NK-92 (cell line): ENCODE data around the gene KLK14.

Experiments used
- DNase-seq: peaks from one replicate; lab custom pipeline; 2025; ENCODE audit not compliant: unreplicated experiment; lab: John Stamatoyannopoulos, UW

KLK14 gene, protein sequence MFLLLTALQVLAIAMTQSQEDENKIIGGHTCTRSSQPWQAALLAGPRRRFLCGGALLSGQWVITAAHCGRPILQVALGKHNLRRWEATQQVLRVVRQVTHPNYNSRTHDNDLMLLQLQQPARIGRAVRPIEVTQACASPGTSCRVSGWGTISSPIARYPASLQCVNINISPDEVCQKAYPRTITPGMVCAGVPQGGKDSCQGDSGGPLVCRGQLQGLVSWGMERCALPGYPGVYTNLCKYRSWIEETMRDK

DNA sequence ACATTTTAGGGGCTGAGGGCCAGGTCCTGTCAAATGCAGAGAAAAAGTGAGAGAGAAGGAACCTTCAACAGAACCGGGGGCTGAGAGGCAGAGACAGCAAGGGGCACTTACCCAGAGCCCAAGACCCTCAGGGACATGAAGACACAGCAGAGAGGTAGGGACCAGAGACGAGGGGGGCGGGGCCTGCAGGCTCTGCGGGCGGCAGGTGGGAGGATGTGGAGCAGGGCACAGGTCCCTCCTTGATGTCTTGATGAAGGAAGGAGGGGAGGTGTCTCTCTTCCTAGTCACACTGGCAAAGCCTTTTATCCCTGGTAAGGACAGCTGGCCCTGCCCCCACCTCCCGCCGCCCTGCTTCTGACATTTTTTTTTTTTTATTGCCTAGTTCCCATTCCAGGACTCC, at the start of gene KLK14:
Gene KLK14, minus strand, starts transcription at position 277 of the 400 bp plus-strand sequence. Its CDS starts 273 bp downstream, at position 4.
- DNase-seq, result no peak

DNA sequence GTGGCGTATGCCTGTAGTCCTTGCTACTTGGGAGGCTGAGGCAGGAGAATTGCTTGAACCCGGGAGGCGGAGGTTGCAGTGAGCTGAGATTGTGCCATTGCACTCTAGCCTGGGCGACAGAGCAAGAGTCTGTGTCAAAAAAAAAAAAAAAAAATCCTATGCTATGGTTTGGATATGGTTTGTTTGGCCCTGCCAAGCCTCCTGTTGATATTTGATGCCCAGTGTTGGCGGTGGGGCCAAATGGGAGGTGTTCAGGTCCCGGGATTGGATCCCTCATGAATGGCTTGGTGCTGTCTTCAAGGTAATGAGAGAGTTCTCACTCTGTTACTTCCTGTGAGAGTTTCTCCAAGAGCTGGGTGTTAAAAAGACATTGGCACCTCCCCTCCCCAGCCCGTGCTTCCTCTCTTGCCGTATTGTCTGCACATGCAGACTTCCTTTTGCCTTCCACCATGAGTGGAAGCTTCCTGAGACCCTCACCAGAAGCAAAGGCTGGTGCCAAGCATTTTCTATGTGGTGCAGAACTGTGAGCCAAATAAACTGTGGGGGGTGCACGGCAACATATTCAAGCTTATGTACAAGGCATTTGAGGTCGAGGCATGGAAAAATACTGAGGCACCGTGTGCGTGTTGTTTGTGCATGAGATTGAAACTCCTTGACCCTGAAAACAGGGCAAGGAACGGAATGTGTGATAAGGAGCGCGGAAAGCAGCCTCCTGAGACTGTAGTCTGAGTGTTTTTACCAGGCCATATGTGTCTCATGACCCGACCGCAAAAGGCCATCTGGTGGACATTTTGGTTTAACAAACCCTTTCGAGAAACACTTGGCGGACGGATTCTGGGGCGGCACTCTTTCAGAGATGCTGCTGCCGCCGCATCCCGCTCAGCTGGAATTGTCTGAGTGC, 49.3 kb upstream of the KLK14 start:
- no peak for DNase-seq

DNA sequence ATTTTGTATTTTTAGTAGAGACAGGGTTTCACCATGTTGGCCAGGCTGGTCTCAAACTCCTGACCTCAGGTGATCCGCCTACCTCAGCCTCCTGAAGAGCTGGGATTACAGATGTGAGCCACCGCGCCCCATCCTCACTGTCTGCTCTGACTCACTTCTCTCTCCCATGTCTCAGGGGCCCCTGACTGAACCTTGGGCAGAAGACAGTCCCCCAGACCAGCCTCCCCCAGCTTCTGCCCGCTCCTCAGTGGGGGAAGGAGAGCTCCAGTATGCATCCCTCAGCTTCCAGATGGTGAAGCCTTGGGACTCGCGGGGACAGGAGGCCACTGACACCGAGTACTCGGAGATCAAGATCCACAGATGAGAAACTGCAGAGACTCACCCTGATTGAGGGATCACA, 47.0 kb upstream of the KLK14 start:
- DNase-seq, result no peak

DNA sequence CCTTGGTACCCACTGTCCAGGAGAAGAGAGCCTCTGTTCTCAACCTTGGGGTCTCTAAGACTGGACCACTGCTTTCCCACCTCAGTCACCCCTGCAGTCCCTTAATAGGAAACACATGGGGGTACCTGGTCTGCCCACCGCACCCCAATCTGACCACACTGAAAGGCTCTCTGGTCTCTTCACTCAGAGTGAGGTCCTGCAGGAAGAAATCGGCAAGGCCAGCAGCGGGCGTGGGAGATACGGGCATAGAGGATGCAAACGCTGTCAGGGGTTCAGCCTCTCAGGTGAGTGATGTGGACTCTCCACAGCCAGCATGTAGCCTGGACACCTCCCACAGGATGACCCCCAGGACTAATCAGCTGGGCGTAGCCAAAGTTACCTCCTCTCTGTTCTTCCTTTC, 45.5 kb upstream of the KLK14 start:
- DNase-seq, result no peak

DNA sequence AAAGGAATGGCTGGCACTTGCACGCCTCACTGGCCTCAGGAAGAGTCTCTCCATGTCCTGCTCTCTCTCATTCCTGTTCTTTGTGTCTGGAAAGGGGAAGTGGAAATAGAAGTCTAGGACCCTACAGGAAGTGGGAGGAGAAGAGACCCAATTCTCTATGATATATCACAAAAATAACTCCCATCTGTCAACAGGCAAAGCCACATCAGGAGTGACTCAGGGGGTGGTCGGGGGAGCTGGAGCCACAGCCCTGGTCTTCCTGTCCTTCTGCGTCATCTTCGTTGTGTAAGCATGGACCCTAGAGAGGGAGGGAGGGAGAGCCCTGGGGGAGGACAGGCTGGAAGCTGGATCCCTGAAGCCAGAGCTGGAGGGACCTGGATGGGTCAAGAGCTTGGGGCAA, 45.1 kb upstream of the KLK14 start:
- DNase-seq, result no peak

DNA sequence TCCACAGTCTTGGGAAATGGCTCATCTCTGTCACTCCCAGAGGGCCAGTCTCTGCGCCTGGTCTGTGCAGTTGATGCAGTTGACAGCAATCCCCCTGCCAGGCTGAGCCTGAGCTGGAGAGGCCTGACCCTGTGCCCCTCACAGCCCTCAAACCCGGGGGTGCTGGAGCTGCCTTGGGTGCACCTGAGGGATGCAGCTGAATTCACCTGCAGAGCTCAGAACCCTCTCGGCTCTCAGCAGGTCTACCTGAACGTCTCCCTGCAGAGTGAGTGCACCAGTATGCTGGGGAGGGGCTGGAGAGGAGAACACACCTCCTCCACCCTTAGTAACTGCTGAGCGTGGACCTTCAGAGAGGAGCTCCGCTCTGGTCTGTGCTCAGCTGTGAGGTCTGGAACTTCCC, 44.3 kb upstream of the KLK14 start:
- no peak for DNase-seq

DNA sequence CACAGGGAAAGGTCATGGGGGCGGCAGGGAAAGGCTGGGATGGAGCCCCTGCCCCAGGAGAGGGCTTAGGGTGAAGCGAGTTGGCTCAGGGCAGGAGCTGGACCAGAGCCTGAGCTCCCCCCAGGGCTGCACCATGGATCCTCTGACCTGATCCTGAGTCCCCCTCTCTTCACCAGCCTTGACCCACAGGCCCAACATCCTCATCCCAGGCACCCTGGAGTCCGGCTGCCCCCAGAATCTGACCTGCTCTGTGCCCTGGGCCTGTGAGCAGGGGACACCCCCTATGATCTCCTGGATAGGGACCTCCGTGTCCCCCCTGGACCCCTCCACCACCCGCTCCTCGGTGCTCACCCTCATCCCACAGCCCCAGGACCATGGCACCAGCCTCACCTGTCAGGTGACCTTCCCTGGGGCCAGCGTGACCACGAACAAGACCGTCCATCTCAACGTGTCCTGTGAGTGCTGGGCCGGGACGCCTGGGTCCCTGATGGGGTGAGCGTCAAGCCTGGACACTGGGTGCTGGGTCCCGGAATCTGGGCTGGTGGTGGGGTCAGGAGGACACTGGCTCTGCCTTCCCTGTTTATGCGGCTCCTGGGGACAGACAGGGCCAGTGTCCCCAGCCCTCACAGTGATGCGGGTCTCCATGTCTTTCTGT, 42.9 kb upstream of the KLK14 start:
- no peak for DNase-seq

DNA sequence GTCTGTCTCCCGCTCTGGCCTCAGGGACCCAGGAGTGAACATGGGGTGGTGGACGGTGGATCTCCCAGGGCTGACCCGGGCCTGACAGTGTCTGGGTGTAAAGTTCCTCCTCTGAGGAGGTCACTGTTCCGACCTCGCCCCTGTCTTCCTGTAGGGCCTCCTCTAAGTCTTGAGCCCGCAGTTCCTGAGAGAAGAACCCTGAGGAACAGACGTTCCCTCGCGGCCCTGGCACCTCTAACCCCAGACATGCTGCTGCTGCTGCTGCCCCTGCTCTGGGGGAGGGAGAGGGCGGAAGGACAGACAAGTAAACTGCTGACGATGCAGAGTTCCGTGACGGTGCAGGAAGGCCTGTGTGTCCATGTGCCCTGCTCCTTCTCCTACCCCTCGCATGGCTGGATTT, 42.0 kb upstream of the KLK14 start, which contains the start of gene SIGLEC9:
Gene SIGLEC9, plus strand, starts transcription at position 178 of the 400 bp plus-strand sequence. Its CDS starts 69 bp downstream, at position 247.
- DNase-seq, result no peak

DNA sequence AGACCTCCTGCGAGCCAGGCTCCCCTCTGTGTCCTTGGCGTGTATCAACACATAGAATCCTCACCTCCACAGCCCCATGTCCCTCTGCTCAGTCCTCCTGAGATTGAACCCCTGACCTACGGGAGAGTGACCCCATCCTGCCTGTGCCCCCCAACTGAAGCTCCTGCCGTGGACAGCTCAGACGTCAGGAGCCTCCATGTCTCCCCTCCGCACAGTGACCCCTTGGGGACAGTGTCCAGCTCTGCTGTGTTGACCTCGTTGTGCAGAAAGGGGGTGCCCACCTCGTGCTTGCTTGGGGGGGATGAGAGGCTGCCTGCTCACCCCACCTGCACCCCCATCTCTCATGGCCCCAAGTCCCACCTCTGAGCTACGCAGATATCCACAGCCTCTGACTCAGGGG, 41.5 kb upstream of the KLK14 start:
- no peak for DNase-seq

DNA sequence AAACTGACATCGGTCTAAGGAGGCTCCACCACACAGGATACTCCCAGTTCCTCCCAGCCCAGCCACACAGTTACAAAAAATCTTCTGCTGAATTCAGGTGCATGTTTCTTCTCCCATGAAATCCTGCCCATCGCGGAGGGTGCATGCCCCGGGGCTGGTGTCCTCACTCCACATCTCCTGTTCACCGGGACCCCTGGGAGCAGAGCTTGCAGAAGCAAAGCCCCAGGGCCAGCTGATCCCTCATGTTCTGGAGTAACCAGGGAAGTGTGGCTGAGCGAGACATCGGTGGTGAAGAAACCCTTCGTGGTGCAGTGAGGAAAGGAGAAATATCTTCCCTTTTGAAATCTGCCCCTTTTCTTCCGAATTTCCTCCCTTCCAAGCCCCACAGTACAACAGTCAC, 41.1 kb upstream of the KLK14 start:
- DNase-seq, result no peak

DNA sequence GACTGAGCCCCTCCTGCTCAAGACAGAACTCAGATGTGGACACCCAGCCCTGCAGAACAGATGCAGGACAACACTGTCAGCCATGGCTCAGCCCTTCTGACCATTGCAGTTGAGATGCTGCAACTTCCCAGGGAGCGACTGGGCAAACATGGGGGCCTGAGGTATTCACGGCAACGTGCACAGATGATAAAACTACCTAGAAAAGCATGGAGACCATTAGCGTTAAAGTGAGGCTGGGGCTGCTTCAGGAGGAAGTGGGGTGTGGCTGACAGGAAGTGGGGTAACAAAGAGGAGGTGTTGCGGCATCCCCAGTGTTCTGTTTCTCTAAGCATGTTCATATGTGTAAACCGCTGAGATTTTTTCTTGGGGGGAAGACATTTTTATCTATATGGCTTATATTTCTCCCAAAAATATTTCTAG, 40.7 kb upstream of the KLK14 start:
- no peak for DNase-seq

DNA sequence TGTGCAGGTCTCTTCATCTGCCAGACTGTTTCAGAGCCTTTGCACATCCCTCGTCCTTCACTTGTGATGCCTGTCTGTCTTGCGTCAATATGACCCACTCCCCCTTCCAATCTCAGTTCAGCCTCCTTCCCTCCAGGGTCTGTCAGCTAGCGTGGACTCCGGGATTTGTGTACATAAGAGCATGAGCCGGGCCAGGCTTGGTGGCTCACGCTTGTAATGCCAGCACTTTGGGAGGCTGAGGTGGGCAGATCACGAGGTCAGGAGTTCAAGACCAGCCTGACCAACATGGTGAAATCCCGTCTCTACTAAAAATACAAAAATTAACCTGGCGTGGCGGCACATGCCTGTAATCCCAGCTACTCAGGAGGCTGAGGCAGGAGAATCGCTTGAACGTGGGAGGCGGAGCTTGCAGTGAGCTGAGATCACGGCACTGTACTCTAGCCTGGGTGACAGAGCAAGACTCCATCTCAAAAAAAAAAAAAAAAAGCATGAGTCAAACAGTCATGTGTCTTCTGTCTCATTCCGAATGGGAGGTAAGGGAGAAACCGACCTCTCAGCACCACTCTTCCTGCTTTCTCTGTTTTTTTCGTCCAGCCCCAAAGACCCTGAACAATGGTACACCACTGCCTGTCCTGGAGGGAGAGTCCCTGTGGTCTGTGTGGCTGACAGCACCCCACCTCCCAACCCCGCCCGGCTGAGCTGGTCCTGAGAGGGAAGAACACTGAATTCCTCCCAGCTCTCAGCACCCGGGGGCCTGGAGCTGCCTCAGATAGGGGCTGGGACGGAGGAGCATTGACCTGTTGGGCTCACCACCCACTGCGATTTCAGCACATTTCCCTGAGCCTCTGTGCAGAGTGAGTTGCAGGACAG, 39.7 kb upstream of the KLK14 start:
- no peak for DNase-seq

DNA sequence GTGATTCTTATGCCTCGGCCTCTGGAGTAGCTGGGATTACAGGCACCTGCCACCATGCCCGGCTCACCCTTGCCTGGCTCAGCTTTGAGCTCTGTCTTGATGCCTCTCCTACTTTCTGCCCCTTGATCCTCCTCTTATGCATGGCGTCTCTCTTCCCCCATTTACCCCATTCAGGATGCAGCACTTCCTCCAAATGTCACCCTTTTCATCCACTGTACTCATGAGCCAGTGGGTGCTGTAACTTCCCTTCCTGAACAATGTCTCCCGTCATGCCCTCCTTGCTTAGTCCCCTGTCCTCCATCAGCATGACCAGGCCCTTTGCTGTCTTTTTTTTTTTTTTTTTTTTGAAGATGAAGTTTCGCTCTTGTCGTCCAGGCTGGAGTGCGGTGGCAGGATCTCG, 38.6 kb upstream of the KLK14 start:
- no peak for DNase-seq

DNA sequence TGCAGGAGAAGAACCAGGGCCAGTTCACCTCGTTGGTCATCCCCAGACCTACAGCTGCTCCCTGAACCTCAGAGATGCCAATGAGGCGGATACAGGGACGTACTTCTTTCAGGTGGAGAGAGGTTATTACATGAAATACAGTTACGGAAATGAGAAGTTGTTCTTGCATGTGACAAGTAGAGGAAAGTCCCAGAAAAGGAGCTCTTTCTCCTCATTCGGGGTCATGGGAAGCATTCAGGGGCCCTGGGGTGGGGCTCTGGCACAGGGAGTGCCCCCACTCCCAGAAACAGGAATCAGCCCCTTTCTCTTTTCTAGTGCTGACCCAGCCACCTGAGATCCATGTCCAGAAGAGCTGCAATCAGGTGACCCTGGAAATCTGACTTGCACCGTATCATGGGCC, 37.5 kb upstream of the KLK14 start:
- DNase-seq, result no peak

DNA sequence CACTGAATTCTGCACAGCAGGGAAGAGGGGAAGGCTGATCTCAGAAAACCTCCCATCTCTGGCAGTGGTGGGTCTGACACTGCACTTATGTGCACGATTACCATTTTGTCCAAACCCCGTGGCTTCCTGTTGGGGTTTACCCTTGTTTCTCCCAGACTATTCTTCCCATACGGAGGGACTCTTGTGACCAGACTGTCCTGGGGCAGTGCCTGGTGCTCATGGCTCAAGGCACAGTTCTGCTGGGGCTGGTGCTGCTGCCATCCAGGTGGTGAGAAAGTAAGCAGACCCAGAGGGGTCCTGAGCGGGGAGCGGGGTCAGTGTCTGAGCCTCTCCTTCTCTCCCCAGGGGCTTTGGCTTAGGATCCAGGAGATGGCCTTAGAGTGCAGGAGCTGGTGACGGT, 36.9 kb upstream of the KLK14 start:
- no peak for DNase-seq

DNA sequence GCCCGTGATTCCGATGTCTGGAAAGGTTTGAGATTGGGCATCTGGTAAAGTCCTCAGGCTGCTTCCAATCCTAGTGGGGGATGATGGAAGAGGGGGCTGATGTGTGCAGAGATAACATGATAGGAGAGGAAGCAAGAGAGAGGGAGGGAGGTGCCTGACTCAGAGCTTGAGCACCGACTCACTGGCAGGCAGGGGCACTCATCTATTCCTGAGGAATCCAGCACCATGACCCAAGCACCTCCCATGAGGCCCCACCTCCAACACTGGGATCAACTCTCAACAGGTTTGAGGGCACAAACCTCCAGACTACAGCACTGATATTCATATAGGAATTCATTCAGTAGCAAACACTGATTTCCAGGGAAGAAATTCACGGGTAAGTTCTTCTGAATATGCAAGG, 36.4 kb upstream of the KLK14 start:
- no peak for DNase-seq

DNA sequence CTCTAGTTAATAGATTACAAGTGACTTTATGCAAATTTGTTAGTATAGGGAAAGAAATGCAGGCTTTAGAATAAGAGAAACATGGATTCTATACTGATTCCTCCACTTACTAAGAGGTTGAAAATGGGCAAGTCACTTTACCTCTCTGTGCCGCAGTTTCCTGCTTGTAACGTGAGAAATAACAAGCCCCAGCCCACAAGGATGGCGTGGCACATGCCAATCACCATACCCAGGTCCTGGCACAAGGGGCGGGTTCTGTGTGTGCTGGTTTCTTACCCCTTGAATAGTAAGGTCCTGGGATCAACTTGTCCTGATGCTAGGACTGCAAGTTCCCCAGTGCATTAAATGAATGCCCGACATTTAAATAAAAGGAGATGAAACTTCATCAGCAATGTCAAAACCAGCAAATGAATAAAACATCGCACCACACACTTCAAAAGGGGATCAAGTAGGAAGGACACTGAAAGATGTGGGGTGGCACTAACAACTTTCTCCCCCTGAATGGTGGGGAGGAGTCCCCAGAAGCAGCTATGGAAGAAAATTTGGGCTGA, 34.1 kb upstream of the KLK14 start:
- no peak for DNase-seq

DNA sequence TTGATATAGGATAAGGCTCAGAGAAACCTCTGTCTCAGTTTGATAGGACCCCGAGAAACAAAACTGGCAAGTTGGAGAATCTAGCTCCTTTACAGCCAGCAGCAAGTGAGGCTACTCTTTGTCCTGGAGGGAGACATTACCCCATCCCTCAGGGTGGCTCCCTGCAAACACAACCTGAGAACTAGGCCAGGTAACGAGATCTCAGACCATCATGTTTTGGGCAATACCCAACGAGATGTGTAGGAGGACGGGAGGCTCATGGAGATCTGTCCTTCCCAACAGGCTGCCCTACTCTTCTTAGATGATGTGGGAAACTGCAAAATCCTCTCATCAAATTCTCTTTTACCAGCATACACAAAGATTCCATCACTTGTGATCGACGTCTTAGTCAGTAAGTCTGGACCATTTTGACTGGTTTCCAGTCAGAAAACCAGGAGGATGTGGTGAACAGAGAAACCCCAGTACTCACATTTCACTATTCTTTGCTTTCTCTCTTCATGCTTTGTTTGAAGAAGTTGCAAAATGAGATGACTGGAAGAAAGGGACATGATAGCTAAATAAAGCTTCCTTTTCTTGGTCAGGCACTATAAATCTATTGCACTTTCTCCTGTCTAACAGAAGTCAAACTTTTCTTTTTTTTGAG, 31.5 kb upstream of the KLK14 start:
- no peak for DNase-seq

DNA sequence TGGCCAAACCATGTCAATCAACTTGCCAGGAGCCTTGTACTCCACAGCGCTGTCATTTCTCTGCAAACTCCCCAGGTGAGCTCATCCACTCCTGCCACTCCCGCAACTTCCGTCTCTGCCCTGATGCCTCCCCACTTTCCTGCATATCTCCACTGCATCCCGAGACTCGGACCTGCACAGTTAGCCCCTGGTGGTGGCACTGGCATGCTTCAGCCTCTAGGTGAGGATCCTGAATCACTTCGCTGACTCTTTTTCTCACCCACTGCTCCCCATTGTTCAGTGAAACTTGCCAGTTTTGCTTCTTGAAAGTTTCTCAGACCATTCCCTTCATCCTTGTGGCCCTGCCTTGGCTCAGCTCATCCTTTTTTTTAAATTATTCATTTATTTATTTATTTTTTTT, 28.9 kb upstream of the KLK14 start:
- no peak for DNase-seq

DNA sequence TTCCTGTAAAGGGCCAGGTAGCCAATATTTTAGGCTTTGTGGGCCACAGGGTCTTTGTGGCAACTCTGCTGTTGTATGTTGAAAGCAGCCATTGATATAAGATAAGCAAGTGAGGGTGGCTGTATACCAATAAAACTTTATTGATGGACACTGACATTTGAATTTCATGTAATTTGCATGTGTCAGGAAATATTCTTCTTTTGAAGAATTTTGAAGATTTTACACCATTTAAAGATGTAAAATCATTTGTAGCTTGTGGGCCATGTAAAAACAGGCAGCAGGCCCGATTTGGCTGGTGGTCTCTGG, 27.9 kb upstream of the KLK14 start:
- no peak for DNase-seq
